Superior temporal gyrus (tissue), 1 donor: ENCODE data around the gene UBLCP1.
"Not testable (repeated sequence)": the region's sequence is repeated elsewhere in the genome, so short reads cannot be mapped to it uniquely, and the experiment has no call there.

Experiments used
- DNase-seq: peaks from one replicate; pipeline ENCODE4 v3.0.0-alpha.2; 2016; ENCODE audit errors: extremely low spot score

Gene UBLCP1, protein sequence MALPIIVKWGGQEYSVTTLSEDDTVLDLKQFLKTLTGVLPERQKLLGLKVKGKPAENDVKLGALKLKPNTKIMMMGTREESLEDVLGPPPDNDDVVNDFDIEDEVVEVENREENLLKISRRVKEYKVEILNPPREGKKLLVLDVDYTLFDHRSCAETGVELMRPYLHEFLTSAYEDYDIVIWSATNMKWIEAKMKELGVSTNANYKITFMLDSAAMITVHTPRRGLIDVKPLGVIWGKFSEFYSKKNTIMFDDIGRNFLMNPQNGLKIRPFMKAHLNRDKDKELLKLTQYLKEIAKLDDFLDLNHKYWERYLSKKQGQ

DNA sequence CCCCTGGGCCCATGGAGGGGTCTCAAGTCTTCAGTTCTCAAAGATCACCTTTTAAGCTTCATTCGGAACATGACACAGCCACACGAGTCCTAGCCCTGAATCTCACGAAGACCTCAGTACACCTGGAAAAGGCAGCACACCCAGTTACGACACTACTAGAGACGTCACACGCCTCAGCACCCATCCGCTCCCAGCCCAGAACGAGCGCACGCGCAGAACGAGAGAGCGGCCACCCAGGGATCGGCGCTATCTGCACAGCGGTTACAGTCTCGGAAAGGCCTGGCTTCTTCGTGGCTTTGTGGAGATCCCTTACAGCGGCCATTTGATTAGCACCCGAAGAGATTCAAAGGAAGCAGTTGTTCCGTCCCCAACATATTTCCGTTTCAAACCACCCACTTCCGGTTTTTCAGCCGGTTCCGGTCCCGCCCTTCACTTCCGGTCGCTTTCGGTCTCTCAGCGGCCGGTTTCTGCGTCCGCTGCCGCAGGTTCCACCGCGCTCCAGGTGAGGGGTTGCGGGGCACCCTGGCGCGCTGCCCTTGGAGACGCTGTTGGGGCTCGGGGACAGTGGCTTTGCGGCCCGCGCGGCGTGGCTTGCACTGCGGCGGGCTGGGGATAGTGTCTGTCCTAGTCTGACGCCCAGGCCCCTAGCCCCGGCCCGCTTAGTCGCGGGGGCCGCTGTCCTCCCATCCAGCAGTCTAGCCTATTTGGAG, at the start of gene UBLCP1:
TSS of gene UBLCP1 (plus strand) at position 432 of the 710 bp plus-strand sequence. CDS start 5,626 bp downstream, outside the sequence.
- peak; percentile 92 for DNase-seq

DNA sequence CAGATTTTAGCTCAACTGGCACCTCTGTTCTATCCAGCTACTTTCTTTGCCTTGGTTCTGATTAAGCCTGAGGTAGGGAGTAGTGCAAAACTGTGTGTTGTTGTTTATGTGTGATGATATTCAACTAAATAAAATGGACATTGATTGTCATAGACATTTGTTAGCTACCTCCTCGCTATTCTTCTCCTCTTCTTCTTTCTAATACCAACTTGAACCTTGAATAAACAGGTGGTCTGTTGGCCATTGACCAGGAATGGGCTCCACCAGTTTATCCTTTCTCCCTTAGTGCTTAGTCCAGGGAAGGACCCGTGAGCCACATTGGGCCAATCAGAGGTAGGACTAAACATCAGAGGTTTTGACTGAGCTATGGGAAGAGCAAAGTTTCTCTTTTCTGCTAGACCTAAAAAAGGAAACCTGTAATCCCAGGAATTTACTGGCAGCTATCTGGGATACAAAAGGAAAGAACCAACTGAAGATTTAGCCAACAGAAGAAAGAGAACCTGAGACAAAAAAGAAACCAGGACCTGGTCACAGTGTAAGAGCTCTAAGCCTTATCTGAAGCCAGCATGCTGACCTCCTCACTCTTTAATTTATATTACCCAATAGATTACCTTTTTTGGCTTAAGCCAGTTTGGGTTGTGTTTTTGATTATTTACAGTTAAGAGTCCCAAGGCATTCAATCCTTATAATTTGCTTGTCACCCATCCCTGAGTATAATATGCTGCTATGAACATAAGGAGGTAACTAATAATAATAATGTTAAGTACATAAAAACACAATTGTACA, 48.4 kb upstream of the UBLCP1 start:
- no peak for DNase-seq

DNA sequence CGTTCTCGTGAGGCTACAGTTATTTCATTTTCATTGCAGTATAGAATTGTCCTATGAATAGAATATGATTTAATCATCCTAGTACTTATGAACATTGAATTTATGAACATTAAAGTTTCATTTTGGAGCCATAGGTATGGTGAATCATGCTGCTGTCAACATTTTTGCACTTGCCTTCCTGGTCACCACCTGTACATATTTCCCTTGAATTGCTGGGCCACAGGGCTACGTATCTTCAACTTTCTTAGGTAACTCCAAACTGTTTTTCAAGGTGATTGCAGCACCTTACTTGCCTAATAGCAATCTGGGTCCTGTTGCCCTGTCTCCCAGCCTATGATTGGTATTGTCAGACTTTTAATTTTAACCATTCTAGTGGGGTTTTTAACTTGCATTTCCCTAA, 47.2 kb upstream of the UBLCP1 start:
- DNase-seq, result no peak

DNA sequence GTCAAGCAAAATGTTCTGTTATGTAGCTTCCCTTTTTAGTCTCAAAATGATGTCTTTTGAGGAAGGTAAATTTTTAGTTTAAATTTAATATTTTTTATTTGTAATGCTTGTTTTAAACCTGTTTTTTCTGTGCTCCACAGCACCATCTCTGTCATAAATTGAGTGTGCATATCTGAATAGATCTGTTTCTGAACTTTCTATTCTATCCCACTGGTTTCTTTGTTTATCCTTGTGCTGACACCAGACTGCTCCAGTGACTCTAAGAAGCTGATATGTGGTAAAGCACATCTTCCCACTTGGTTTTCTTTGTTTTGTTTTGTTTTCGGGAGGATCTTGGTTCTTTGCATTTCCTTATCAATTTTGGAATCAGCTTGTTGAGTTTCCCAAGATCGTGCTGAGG, 46.6 kb upstream of the UBLCP1 start:
- no peak for DNase-seq

DNA sequence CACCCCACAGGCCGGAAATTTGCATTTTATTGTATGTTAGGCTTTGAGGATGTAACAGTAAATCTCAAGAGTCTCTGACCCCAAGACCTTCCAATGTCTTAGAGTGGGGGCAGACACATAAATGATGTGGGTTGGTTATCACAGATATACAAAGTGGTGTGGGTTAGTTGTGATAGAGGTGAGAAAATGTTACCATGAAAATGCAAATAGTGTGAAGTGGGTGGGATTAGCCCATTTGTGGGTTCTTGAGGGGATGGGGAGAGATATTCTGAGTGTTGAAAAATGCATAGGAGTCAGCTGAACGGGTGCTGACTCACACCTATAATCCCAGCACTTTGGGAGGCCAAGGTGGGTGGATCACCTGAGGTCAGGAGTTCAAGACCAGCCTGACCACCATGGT, 45.9 kb upstream of the UBLCP1 start:
- no peak for DNase-seq

DNA sequence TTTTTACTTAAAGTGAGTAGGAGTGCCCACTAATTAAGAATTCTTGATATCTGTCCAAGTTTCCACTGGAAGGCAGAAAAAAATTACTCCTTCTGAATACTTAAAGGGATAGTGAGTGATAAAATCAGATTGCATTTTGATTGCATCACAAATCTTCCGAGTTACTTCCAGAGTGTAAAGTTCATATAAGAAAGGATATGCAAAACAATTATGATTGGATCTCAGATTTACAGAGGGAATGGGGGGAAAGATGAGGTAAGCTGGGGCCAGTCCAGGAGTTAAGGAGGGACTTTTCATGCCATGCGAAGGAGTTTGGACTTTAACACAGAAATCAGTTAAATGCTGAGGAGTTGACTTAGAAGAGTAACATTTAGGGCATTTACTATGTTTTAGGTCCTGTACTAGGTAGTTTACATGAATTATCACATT, 44.5 kb upstream of the UBLCP1 start:
- no peak for DNase-seq

DNA sequence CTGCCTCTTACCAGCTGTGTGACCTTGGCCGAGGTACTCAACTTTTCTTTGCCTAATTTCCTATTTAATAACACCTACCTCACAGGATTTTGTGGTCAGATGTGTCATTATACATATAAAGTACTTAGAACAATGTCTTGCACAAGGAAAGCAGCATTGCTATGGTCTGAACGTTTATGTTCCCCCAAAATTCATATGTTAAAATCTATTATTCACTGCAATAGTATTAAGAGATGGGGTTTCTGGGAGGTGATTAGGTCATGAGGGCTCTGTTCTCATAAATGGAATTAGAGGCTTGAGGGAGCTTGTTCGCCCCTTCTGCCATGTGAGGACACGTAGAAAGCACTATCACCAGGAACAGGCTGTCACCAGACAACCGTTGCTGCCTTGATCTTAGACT, 42.9 kb upstream of the UBLCP1 start:
- no peak for DNase-seq

DNA sequence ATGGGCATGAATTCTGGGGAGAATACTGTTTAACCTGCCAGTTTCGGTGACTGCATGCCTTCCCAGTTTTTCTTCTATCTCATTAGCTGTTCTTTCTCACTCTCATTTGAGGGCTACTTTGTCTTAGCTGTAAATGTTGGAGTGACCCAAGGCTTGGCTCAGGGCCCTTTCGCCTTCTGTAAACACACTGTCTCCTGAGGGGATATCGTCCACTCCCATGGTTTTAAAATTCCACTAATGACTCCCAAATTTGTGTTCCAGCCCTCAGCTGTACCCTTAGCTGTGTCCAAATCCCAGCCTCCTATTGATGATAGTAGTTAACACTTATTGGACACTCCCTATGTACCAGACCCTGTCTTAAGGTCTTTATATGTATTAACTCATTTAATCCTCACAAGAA, 39.6 kb upstream of the UBLCP1 start:
- no peak for DNase-seq

DNA sequence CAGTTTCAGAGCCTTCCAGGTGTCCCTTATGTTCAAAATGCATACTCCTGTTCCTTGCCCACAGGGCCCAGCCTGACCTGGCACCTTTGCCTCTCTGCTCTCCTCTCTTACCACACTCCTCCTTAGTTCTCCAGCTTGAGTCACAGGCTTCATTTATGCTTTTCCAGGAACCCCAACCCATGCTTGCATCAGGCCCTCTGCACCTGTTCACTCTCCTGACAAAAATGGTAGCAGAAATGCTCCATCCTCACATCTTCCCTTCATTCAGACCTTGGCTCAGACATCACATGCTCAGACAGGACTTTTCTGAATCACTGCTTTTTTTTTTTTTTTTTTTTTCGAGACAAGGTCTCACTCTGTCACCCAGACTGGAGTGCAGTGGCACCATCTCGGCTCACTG, 38.6 kb upstream of the UBLCP1 start:
- DNase-seq, result no peak

DNA sequence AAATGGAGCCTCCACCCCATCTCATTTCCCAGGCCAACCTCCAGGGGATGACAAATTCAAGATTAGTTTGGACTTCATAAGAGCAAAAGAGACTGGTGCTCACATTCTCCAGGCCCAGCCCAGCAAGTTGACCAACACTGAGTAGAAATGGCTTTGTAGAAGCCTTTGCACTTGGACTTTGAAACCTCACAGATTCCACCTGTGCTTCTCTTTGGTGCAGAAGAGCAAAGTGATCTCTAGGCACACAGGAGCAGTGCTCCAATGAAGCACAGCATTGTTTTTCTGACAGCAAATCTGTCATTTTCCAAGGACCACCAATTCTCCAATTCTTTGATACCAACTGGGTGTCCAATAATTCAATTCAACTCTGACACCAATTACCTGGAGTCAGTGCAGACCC, 36.6 kb upstream of the UBLCP1 start:
- DNase-seq, result no peak

DNA sequence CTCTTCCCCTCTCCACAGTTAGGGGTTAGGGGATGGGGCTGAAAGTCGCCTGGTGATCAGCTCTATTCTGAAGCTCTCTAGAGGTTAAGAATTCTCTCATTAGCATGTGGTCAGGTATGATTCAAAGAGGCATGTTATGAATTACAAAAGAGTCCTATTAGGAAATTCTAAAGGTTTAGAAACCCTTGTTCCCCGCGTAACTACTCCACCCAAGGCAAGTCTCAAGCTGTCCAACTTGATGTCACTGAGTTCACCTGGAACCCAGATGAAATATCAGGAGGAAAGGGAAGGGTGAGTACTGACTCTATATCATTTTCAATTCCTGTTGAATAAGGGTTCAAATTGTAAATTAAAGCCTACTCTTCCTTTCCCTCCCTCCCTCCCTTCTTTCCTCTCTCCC, 35.6 kb upstream of the UBLCP1 start:
- DNase-seq, result no peak

DNA sequence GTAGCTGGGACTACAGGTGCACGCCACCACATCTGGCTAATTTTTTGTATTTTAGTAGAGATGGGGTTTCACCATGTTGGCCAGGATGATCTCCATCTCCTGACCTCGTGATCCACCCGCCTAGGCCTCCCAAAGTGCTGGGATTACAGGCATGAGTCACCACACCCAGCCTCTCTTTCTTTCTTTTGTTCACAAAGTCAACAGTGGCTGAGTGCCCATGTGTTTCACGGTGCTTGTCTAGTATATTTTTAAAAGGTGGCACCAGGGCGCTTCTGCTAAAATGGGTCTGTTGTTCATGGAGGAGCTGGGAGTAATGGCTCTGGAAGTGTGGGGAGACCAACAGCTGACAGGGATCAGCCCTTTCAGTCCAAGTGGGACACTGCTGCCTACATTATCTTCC, 35.0 kb upstream of the UBLCP1 start:
- DNase-seq, result not testable (repeated sequence)

DNA sequence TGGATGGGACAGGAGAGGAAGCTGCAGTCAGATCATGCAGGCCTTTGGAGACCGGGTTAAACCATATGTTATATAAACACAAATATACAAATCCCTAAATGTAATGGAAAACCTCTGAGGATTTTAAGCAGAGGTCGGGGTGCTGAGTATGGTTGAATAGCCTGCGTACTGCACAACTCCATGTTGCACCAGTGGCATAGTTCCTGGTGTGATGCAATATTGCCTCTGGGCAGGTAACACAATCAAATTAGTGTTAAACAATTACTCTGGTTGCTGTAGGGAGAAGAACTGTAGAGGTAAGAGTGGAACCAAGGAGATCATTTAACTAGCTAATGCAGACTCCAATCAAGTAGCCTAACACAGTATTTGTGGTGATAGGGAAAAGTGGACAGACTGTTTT, 32.4 kb upstream of the UBLCP1 start:
- no peak for DNase-seq

DNA sequence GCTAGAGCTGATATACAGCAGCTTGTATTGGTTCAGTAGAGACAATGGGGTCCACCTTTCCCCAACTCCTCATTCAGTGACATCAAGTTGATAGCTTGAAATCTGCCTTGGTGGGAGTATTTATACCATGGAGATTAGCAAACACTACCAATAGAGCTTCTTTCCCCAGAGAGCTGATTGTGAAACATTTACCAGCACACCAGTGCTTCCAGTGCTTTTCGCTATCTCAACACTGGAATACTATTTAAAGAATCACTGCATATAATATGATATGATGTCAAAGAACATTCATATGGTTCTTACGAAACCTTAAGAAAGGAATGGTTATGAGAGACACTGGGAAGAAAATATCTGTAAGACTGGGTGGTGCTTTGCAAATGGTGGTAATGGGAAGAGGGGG, 31.9 kb upstream of the UBLCP1 start:
- DNase-seq, result no peak

DNA sequence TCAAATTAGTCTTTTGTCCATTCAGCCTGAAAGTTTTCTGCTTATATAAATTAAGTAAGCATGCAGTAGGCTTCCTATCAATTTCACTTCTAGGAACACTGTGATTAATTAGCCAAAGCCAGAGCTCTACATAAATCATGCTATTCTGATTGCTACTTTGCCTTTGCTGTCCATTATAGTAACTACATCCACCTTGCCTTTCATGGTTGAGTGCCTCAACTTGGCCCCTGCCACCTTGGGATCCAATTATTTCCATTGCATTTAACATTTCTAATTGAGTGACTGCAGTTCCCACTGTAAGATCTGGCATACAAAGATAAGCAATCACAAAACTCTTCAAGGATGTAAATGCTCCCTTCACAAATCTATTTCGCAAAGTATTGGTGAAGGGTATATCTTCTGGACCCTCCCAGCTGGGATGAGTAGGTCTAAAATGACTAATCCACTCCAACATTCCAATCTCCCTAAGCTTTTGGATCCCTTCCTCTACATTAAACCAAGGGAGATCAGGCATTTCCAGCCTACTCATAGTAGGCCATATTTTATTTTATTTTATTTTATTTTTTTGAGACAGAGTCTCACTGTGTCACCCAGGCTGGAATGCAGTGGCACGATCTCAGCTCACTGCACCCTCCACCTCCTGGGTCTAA, 27.1 kb upstream of the UBLCP1 start:
- DNase-seq, result not testable (repeated sequence)

DNA sequence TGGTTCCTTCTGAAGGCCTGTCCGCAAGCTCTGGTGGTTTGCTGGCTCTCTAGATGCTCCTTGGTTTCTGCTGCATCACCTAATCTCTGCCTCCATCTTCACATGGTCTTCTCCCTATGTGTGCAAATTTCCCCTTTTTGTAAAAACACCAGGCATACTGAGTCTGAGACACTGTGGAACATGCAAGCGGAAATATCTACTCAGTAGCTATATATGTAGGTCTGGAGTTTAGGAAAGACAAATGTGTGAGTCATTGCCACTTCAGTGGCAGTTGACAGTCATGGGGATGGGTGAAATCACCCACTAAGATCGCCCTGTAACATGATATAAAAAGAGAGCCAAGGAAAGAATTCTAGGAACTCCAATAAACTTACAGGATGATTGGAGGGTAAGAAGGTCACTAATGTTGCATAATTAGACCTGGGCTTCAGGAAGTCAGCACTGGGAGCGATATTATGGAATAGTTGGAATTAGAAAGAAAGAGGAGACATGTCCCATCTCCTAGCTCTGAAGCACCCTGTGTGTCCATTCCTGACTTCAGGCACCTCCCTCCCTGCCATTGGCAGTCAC, 22.7 kb upstream of the UBLCP1 start:
- no peak for DNase-seq

DNA sequence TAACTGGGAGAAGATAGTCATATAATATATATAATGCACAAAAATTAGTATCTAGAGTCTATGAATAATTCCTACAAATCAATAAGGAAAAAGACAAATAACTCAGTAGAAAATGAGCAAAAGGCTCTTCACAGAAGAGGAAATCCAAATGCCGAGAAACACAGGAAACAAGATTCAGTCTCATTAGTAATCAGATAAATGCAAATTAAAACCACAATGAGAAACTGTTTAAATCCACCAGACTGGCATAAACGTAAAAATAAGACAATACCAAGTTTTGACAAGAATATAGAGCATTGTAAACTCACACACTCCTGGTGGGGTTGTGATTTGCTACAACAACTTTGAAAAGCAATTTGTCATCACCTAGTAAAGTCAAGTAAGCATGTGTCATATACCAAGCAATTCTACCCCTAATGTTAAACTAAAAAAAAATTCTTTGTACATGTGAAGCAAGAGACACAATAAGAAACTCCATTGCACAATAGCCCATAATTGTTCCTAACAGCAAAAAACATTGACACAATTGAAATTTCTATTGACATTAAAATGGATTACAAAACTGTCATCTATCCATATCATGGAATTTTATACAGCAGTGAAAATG, 21.0 kb upstream of the UBLCP1 start:
- DNase-seq, result no peak

DNA sequence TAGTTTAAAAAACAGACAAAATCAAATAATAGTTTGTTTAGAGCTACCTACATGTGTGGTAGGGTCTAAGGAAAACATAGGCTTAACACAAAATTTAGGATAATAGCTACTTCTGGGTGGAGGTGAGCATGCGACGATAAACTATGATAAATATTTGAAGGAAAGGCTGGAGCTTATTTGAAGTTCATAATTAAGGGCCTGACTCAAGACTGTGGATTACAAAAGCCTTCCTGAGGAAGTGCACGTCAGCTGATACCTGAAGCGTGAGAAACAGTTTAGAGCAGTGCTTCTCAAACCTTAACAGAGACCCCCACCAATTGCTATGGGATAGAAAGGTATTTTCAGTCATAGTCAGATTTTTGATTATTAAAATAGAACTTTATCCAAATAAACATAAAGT, 20.4 kb upstream of the UBLCP1 start:
- DNase-seq, result no peak

DNA sequence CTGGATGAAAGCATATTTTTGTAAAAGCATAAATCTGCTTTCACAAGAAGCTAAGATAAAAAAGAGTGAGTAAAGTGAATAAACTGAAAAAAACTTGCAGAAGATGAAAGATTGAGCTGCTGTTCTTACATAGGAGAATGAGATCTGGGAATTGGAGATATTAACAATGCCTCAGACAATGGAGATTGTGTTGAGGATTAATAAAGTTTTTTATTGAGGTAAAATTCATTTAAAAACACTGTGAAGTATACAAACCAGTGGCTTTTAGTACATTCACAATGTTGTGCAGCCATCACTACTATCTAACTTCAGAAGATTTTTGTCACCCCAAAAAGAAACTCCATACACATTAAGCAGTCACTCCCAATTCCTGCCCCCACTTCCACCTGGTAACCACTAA, 19.7 kb upstream of the UBLCP1 start:
- no peak for DNase-seq

DNA sequence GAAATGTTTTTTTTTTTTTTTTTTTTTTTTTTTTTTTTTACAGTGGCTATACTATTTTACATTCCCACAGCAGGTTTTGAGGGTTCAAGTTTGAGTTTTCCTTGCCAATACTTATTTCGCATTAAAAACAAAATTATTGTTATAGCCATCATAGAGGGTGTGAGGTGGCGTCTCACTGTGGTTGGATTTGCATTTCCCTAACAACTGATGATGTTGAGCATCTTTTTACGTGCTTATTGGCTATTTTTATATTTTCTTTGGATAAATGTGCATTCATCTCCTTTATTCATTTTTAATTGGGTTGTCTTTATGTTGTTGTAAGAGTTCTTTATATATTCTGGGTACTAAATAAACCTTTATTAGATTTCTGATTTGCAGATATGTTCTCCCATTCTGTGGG, 18.9 kb upstream of the UBLCP1 start:
- no peak for DNase-seq

DNA sequence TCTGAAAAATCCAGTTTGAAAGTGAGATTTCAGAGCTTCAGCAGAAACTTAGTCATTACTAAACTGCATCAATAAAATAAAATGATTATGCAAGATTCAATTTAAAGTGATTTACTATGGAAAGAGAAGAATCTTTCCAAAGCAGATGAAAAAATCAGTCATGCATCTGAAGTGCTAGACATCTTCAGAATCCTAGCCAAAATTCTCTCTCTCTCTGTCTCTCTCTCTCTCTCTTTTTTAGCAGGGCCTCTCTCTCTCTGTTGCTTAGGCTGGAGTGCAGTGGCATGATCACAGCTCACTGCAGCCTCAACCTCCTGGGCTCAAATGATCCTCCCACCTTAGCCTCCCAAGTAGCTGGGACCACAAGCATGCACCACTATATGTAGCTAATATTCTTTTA, 18.2 kb upstream of the UBLCP1 start:
- no peak for DNase-seq
